C4-2B (cell line): ENCODE results near the gene TOR3A.

Experiments
- ZFX ChIP-seq: fragments of 450-650 bp; IDR thresholded peaks from 2 replicates; pipeline ENCODE4 v1.6.1; 2017
- TF ChIP-seq, protein P1 (sequence below): fragments of 450-650 bp; conservative IDR thresholded peaks from 2 replicates; pipeline ENCODE4 v1.5.1; 2017; ENCODE audit warnings: mild to moderate bottlenecking

DNA sequence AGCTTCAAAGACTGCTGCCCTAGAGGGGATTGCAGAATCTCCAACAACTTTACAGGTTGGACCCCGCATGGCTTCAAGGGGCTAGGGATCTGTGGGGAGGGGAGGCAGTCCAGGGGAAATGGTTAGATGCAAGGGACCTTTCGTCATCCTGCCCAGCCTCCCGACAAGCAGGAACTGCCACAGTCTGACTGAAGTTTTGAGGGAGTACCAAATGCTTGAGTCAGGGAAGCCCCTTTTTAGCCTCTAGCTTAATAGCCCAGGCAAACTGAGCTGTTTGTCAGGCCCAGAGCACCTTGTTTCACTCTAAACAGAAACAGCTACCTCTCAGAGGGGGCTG, 1.1 kb downstream of the TOR3A start:
- TF ChIP-seq, protein P1, sequence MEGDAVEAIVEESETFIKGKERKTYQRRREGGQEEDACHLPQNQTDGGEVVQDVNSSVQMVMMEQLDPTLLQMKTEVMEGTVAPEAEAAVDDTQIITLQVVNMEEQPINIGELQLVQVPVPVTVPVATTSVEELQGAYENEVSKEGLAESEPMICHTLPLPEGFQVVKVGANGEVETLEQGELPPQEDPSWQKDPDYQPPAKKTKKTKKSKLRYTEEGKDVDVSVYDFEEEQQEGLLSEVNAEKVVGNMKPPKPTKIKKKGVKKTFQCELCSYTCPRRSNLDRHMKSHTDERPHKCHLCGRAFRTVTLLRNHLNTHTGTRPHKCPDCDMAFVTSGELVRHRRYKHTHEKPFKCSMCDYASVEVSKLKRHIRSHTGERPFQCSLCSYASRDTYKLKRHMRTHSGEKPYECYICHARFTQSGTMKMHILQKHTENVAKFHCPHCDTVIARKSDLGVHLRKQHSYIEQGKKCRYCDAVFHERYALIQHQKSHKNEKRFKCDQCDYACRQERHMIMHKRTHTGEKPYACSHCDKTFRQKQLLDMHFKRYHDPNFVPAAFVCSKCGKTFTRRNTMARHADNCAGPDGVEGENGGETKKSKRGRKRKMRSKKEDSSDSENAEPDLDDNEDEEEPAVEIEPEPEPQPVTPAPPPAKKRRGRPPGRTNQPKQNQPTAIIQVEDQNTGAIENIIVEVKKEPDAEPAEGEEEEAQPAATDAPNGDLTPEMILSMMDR = no peak
- no peak for TF ChIP-seq ZFX
